Mesothelial cell of epicardium (in vitro differentiated cells): ENCODE measurements around the gene SPATA6L. TPM values are rescaled to one million over a fixed set of nuclear protein-coding genes. Genes with fewer than 3 reads are reported as not detected.

Experiments used
- DNase-seq, 2 experiments: peaks; one replicate each; pipeline ENCODE4 v3.0.0; 2021; ENCODE audit warnings: low spot score in 2 of 2; ENCODE audit not compliant: unreplicated experiment in 2 of 2
- H3K27ac Mint-ChIP-seq: 2 replicates; pipeline ENCODE4 v1.8.0; 2021; ENCODE audit warnings: mixed read lengths
- H3K27me3 Mint-ChIP-seq: 2 replicates; pipeline ENCODE4 v1.8.0; 2021; ENCODE audit warnings: low read depth, mixed read lengths
- H3K36me3 Mint-ChIP-seq: 2 replicates; pipeline ENCODE4 v1.8.0; 2021; ENCODE audit warnings: mixed read lengths
- H3K4me1 Mint-ChIP-seq: 2 replicates; pipeline ENCODE4 v1.8.0; 2021; ENCODE audit warnings: mixed read lengths
- H3K4me3 Mint-ChIP-seq: 2 replicates; pipeline ENCODE4 v1.8.0; 2021; ENCODE audit warnings: mild to moderate bottlenecking, moderate library complexity, mixed read lengths
- H3K9me3 Mint-ChIP-seq: 2 replicates; pipeline ENCODE4 v1.8.0; 2021; ENCODE audit warnings: mixed read lengths
- total RNA-seq: library from RNA; stranded (reverse); gene quantifications from 3 replicates; pipeline ENCODE4 v1.2.1, GENCODE V29; 2021
- TF ChIP-seq, protein P1 (sequence below): fragments of 200-600 bp; sonication (generic); IDR thresholded peaks from one replicate; pipeline ENCODE4 v1.5.0; 2021; ENCODE audit warnings: antibody characterized with exemption; ENCODE audit not compliant: unreplicated experiment

Gene SPATA6L
- total RNA-seq, 1 donor from 2014 or later = 6.1 TPM

DNA sequence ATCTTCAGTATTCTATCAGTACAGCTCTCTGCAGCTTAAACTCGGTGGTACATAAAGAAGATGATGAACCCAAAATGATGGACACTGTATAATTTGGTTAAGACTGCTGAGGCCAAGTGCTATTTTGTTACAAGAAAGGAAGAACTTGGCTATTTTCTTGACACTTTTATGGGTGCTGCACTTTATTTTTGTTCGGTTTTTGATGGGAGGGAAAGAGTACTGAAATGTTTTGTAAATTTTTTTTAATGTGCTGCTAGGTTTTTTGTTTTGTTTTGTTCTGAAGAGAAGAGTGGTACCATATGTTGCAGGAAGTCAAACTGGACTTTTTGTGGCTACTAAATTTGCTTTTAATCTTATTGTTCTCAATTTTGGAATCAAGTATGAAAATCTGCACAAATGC lies 39.7 kb upstream of the SPATA6L start:
- TF ChIP-seq, protein P1, sequence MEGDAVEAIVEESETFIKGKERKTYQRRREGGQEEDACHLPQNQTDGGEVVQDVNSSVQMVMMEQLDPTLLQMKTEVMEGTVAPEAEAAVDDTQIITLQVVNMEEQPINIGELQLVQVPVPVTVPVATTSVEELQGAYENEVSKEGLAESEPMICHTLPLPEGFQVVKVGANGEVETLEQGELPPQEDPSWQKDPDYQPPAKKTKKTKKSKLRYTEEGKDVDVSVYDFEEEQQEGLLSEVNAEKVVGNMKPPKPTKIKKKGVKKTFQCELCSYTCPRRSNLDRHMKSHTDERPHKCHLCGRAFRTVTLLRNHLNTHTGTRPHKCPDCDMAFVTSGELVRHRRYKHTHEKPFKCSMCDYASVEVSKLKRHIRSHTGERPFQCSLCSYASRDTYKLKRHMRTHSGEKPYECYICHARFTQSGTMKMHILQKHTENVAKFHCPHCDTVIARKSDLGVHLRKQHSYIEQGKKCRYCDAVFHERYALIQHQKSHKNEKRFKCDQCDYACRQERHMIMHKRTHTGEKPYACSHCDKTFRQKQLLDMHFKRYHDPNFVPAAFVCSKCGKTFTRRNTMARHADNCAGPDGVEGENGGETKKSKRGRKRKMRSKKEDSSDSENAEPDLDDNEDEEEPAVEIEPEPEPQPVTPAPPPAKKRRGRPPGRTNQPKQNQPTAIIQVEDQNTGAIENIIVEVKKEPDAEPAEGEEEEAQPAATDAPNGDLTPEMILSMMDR = no peak
- H3K4me3 Mint-ChIP-seq = no peak overlapping the region
- H3K27me3 Mint-ChIP-seq = no peaks in the 10 kb centered on the region
- no peak for DNase-seq
- peaks cover 33% of the 10 kb centered on the region for H3K36me3 Mint-ChIP-seq
- no peaks in the 10 kb centered on the region for H3K9me3 Mint-ChIP-seq
- peaks cover 21% of the 10 kb centered on the region for H3K4me1 Mint-ChIP-seq
- H3K27ac Mint-ChIP-seq = peak overlapping the region; percentile 26

DNA sequence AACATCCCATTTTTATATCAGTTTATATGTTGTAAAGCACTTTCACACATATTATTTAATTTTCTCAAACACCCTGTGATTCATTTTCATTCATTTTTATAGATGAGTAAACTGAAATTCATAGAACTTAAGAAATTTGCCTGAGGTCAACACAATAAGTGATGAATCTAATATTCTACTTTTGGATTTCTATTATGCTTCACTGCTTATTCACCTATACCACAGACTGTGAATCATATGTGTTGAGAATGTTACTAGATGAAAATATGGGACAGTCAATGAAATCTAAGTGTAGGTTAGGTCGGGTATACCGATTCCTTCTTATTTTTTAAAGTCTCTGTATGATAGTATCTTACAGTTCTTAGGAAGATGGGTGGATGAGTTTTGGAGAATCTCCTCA lies 37.8 kb upstream of the SPATA6L start:
- H3K36me3 Mint-ChIP-seq = peaks cover 31% of the 10 kb centered on the region
- H3K4me1 Mint-ChIP-seq = peaks cover 9% of the 10 kb centered on the region
- no peak overlapping the region for H3K4me3 Mint-ChIP-seq
- TF ChIP-seq, protein P1 = no peak
- H3K9me3 Mint-ChIP-seq = no peaks in the 10 kb centered on the region
- H3K27me3 Mint-ChIP-seq = no peaks in the 10 kb centered on the region
- no peak overlapping the region for H3K27ac Mint-ChIP-seq
- no peak for DNase-seq

GRCh38 chr9:4701526-4701925 lies 35.2 kb upstream of the SPATA6L start:
- no peaks in the 10 kb centered on the region for H3K27me3 Mint-ChIP-seq
- H3K36me3 Mint-ChIP-seq = peaks cover 34% of the 10 kb centered on the region
- no peak for DNase-seq
- H3K27ac Mint-ChIP-seq = peak overlapping the region; percentile 11
- peaks cover 5% of the 10 kb centered on the region for H3K4me1 Mint-ChIP-seq
- H3K4me3 Mint-ChIP-seq = no peak overlapping the region
- H3K9me3 Mint-ChIP-seq = no peaks in the 10 kb centered on the region
- TF ChIP-seq, protein P1 = no peak

DNA sequence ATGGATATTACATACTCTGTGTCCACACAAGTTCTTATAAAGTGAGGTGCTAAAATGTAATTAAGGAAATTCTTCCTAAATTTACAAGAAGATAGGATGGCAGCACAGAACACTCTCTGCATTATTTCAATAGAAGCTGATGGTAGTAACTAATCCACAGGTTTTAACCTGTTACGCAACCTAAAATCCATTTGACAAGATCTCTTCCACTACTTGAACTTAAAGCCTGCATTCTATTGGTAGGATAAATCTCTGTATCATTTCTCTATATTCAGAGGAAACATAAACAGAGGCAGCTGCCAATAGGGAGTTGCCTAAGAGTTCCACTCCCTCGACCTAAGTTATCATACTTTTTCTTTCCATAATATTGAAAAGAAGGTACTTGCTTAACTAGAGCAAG lies 34.7 kb upstream of the SPATA6L start:
- Mint-ChIP-seq H3K9me3 (no peaks in the 10 kb centered on the region), H3K4me1 (peaks cover 5% of the 10 kb centered on the region), H3K36me3 (peaks cover 33% of the 10 kb centered on the region), H3K27ac (no peak overlapping the region), H3K27me3 (no peaks in the 10 kb centered on the region), H3K4me3 (no peak overlapping the region)
- no peak for DNase-seq
- TF ChIP-seq, protein P1 = no peak

DNA sequence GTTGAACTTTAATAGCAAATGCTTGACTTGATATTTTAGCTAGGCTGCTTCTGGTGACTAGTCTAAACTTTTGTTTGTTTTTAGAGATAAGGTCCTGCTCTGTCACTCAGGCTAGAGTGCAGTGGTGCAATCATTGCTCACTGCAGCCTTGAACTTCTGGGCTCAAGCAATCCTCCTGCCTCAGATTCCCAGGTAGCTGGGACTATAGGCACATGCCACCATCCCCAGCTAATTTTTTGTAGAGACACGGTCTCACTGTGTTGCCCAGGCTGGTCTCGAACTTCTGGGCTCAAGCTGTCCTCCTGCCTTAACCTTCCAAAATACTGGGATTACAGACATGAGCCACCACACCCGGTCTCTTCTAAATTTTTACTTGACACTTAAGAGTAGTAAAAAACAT lies 33.8 kb upstream of the SPATA6L start:
- Mint-ChIP-seq H3K27ac (no peak overlapping the region), H3K4me1 (peaks cover 5% of the 10 kb centered on the region), H3K9me3 (no peaks in the 10 kb centered on the region), H3K36me3 (peaks cover 32% of the 10 kb centered on the region), H3K27me3 (no peaks in the 10 kb centered on the region), H3K4me3 (no peak overlapping the region)
- no peak for DNase-seq
- TF ChIP-seq, protein P1 = no peak

DNA sequence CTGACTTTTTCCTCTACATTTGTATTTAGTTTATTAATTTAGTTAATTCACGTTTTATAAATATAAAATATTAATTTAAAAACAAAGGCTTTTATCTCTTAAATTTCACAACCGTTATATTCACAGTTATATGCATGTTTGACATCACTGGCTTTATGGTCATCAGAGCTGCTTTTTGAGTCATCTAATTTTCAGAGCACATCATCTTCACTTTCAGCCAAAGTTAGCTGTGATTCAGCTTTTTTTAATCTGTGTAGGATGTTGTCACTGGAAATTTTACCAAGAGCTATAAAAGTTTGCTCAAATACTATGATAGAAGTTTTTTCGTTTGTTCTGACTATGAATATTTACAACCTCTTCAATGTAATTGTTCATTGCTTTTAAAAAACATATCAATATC lies 25.5 kb upstream of the SPATA6L start:
- Mint-ChIP-seq H3K36me3 (peaks cover 12% of the 10 kb centered on the region), H3K27me3 (no peaks in the 10 kb centered on the region), H3K27ac (no peak overlapping the region), H3K4me3 (no peak overlapping the region), H3K4me1 (peaks cover 2% of the 10 kb centered on the region), H3K9me3 (no peaks in the 10 kb centered on the region)
- no peak for DNase-seq
- TF ChIP-seq, protein P1 = no peak
